Testis (tissue), 3 donors: ENCODE data around the gene C4orf51. TPM values are rescaled to one million over a fixed set of nuclear protein-coding genes. Genes with fewer than 3 reads are reported as not detected.

Source experiments
- DNase-seq: peaks from one replicate; pipeline ENCODE4 v3.0.0-alpha.2; 2019
- H3K27ac ChIP-seq, 2 donors: fragments of 200-600 bp; sonication (generic); one replicate each; pipeline ENCODE4 v1.5.1; 2019
- H3K27me3 ChIP-seq: fragments of 200-600 bp; sonication (generic); one replicate; pipeline ENCODE4 v1.5.1; 2019
- H3K36me3 ChIP-seq: fragments of 200-600 bp; sonication (generic); one replicate; pipeline ENCODE4 v1.5.1; 2017; ENCODE audit warnings: low read depth; ENCODE audit errors: missing control alignments
- H3K4me1 ChIP-seq: fragments of 200-600 bp; sonication (generic); one replicate; pipeline ENCODE4 v1.5.1; 2019
- H3K4me3 ChIP-seq, 2 donors: fragments of 200-600 bp; sonication (generic); one replicate each; pipeline ENCODE4 v1.5.1; 2017 to 2019
- H3K9me3 ChIP-seq: fragments of 200-600 bp; sonication (generic); one replicate; pipeline ENCODE4 v1.5.1; 2017
- CTCF ChIP-seq, 3 experiments: fragments of 450-650 bp in 2 of 3; fragments of 200-600 bp in 1 of 3; sonication (generic) in 1 of 3; IDR thresholded peaks; one replicate each; pipeline ENCODE4 v1.5.1; 2016 to 2019; ENCODE audit warnings: antibody characterized with exemption in 3 of 3, mild to moderate bottlenecking in 2 of 3, moderate library complexity in 1 of 3
- POLR2A ChIP-seq: fragments of 450-650 bp; IDR thresholded peaks from one replicate; pipeline ENCODE4 v1.6.1; 2017; ENCODE audit warnings: antibody characterized with exemption, mild to moderate bottlenecking, moderate library complexity
- WGBS, 2 donors: methylation state at CpG; one replicate each; pipeline ENCODE4 v1.1.5; 2018; 5-methylcytosine and 5-hydroxymethylcytosine counted together
- intact Hi-C: fragments of 100-400 bp; cut with DNase I; formaldehyde crosslinking; loops from one replicate; pipeline ENCODE4 v1.15.1; 2023; ENCODE audit warnings: low total_unique reads
- polyA plus RNA-seq: library from polyadenylated mRNA; stranded (reverse); fragments of 350-450 nt; fragmentation: Illumina TruSeq; extraction: RNeasy Lipid Tissue Mini Kit (QIAGEN cat#74804); gene quantifications from one replicate; pipeline ENCODE4 v1.2.3, GENCODE V29; 2014; ENCODE audit warnings: low read depth, low replicate concordance; ENCODE audit not compliant: insufficient read depth
- total RNA-seq, 2 donors: library from RNA; depleted of rRNA; stranded (reverse); fragments of >200 nt; gene quantifications; one replicate each; pipeline ENCODE4 v1.2.3, GENCODE V29; 2016

Gene C4orf51
- total and polyA plus RNA-seq, 3 donors from 2014 or later = 0.87 to 10.6 (median 1.3) TPM

- H3K4me3 ChIP-seq = no peak overlapping the region
- no peak for DNase-seq
- intact Hi-C loops = no loop called here
- no peaks in the 10 kb centered on the region for H3K27me3 ChIP-seq
- no peak for TF ChIP-seq CTCF (IDR thresholded peaks at IDR 0.05)
- TF ChIP-seq POLR2A = no peak
- no peaks in the 10 kb centered on the region for H3K4me1 ChIP-seq
- no peaks in the 10 kb centered on the region for H3K9me3 ChIP-seq
- 100% methylated on average over 2 of the region's 2 CpGs for WGBS, 2 donors
- no peak overlapping the region for H3K27ac ChIP-seq
- H3K36me3 ChIP-seq = no peaks in the 10 kb centered on the region
These were observed 75.9 kb downstream of the C4orf51 start for GRCh38 chr4:145755802-145756201.

DNA sequence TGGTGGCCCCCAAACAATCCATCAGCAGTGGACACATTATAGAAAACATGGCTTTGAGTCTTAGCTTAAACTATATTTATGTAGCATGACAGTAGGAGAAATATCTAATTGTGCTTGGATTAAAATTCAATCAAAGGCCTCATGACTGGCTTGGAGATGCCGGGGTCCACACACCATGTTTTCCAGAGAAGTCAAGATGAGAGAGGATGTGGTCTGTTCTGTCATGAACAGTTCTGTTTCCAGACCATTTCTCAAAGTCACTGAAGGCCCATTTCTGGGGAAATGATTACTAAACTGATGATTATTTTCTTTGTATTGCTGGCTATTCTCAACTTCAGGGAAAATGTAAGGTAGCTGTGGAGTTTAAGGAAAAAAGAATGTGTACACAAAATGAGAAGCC is 76.3 kb downstream of the C4orf51 start:
- Histone ChIP-seq H3K4me3 (no peak overlapping the region), H3K9me3 (no peaks in the 10 kb centered on the region), H3K4me1 (no peaks in the 10 kb centered on the region), H3K36me3 (no peaks in the 10 kb centered on the region), H3K27ac (no peak overlapping the region), H3K27me3 (no peaks in the 10 kb centered on the region)
- 93 to 100% methylated on average over 1 of the region's 1 CpG for WGBS, 2 donors
- no peak for DNase-seq
- TF ChIP-seq POLR2A = no peak
- no peak for TF ChIP-seq CTCF (IDR thresholded peaks at IDR 0.05)
- intact Hi-C loops = no loop called here

DNA sequence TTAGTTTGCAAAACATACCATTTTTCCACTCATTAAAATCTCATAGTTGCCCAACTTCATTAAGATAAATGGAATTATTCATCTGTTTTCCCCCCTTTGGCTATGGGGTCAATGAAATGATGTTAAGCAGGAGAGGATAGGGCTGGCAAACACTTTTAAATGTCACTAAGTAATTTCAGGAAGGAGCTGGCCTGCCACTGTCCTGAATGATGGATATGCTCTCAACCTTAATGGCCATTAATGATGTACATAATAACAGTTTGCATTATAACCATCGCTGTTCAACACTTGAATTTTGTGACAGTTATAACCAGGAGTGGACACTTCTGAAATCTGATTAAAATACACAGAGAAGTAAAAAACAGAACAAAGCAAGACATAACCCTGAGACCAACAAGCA is 77.2 kb downstream of the C4orf51 start:
- no peak for DNase-seq
- H3K36me3 ChIP-seq = no peaks in the 10 kb centered on the region
- H3K9me3 ChIP-seq = no peaks in the 10 kb centered on the region
- TF ChIP-seq POLR2A = no peak
- no peak for TF ChIP-seq CTCF (IDR thresholded peaks at IDR 0.05)
- H3K27me3 ChIP-seq = no peaks in the 10 kb centered on the region
- intact Hi-C loops = no loop called here
- 82 to 97% methylated on average over 1 of the region's 1 CpG for WGBS, 2 donors
- H3K4me1 ChIP-seq = no peaks in the 10 kb centered on the region
- H3K4me3 ChIP-seq = no peak overlapping the region
- H3K27ac ChIP-seq = no peak overlapping the region

DNA sequence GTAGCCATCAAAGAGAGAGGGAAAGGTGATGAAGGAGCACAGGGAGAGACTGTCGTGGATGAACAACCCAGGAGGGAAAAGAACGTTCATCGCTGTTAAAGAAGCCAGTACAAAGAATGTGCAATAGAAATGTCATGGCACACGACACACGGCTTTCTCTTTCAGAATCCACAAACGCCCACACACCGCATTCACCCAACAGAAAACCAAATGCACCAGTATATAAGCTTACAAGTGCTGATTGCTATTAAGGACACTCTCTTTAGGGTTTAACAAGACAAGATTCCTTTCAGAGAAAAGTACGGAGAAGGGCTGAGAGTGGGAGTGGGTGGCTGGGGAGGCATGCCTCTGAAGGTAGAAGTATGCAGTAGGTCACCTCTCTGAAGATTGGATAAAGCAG is 80.2 kb downstream of the C4orf51 start:
- Histone ChIP-seq H3K4me1 (no peaks in the 10 kb centered on the region), H3K27ac (no peak overlapping the region), H3K4me3 (no peak overlapping the region), H3K36me3 (no peaks in the 10 kb centered on the region), H3K9me3 (no peaks in the 10 kb centered on the region), H3K27me3 (no peaks in the 10 kb centered on the region)
- intact Hi-C loops = no loop called here
- 88 to 92% methylated on average over 8 of the region's 8 CpGs for WGBS, 2 donors
- no peak for DNase-seq
- TF ChIP-seq POLR2A = no peak
- TF ChIP-seq CTCF (IDR thresholded peaks at IDR 0.05) = no peak
